ENCODE data around the gene ANTXR1. TPM values are rescaled to one million over a fixed set of nuclear protein-coding genes. Genes with fewer than 3 reads are reported as not detected.

The ANTXR1 gene
- total and polyA plus RNA-seq, 2 donors from 2014 or later = 7.0 to 42.6 TPM

GRCh38 chr2:69221512-69221911, 208.5 kb downstream of the ANTXR1 start:
- Histone ChIP-seq H3K36me3 (ENCODE audit: control insufficient read depth in 2 of 3, insufficient read depth in 3 of 3, low read length in 3 of 3) (no peaks in the 10 kb centered on the region), H3K4me1 (ENCODE audit: control insufficient read depth in 2 of 3, insufficient read depth in 2 of 3, low read depth in 1 of 3, low read length in 3 of 3) (peaks cover 0 to 10% (median 5%) of the 10 kb centered on the region in 3 donors), H3K9me3 (ENCODE audit: control insufficient read depth in 2 of 3, insufficient read depth in 1 of 3, low read length in 3 of 3) (no peaks in the 10 kb centered on the region), H3K27me3 (ENCODE audit: control insufficient read depth, insufficient read depth, low read length) (no peaks in the 10 kb centered on the region), H3K4me3 (ENCODE audit: low read length in 3 of 3) (no peak overlapping the region), H3K27ac (ENCODE audit: low read depth in 2 of 2, low read length in 2 of 2) (no peak overlapping the region), H3K9ac (ENCODE audit: low read length in 3 of 3) (no peak overlapping the region)
- intact Hi-C loops (cut with DNase I) = no loop called here
- no peak for DNase-seq
- no peak for TF ChIP-seq CTCF (IDR thresholded peaks at IDR 0.05; ENCODE audit: borderline replicate concordance, extremely low read depth, insufficient read depth)
- no peak for FAIRE-seq

GRCh38 chr2:69221960-69222751, 209.2 kb downstream of the ANTXR1 start:
- Histone ChIP-seq H3K4me1 (ENCODE audit: control insufficient read depth in 2 of 3, insufficient read depth in 2 of 3, low read depth in 1 of 3, low read length in 3 of 3) (peaks cover 0 to 9% (median 5%) of the 10 kb centered on the region in 3 donors), H3K9me3 (ENCODE audit: control insufficient read depth in 2 of 3, insufficient read depth in 1 of 3, low read length in 3 of 3) (no peaks in the 10 kb centered on the region), H3K27me3 (ENCODE audit: control insufficient read depth, insufficient read depth, low read length) (no peaks in the 10 kb centered on the region), H3K9ac (ENCODE audit: low read length in 3 of 3) (no peak overlapping the region), H3K27ac (ENCODE audit: low read depth in 2 of 2, low read length in 2 of 2) (peak overlapping the region in 1 of 2 donors; percentile 41), H3K36me3 (ENCODE audit: control insufficient read depth in 2 of 3, insufficient read depth in 3 of 3, low read length in 3 of 3) (no peaks in the 10 kb centered on the region), H3K4me3 (ENCODE audit: low read length in 3 of 3) (no peak overlapping the region)
- intact Hi-C loops (cut with DNase I) = no loop called here
- TF ChIP-seq CTCF (IDR thresholded peaks at IDR 0.05; ENCODE audit: borderline replicate concordance, extremely low read depth, insufficient read depth) = no peak
- FAIRE-seq = no peak
- DNase-seq = peak in 1 of 5 donors; percentile 53

GRCh38 chr2:69222953-69223658, 210.1 kb downstream of the ANTXR1 start:
- intact Hi-C loops (cut with DNase I) = no loop called here
- TF ChIP-seq CTCF (IDR thresholded peaks at IDR 0.05; ENCODE audit: borderline replicate concordance, extremely low read depth, insufficient read depth) = no peak

More at GRCh38 chr2:69222953-69223658, 210.1 kb downstream of the ANTXR1 start:
- Histone ChIP-seq H3K27me3 (ENCODE audit: control insufficient read depth, insufficient read depth, low read length) (no peaks in the 10 kb centered on the region), H3K36me3 (ENCODE audit: control insufficient read depth in 2 of 3, insufficient read depth in 3 of 3, low read length in 3 of 3) (no peaks in the 10 kb centered on the region), H3K9ac (ENCODE audit: low read length in 3 of 3) (no peak overlapping the region), H3K9me3 (ENCODE audit: control insufficient read depth in 2 of 3, insufficient read depth in 1 of 3, low read length in 3 of 3) (no peaks in the 10 kb centered on the region), H3K4me3 (ENCODE audit: low read length in 3 of 3) (no peak overlapping the region), H3K27ac (ENCODE audit: low read depth in 2 of 2, low read length in 2 of 2) (no peak overlapping the region), H3K4me1 (ENCODE audit: control insufficient read depth in 2 of 3, insufficient read depth in 2 of 3, low read depth in 1 of 3, low read length in 3 of 3) (peaks cover 0 to 8% (median 5%) of the 10 kb centered on the region in 3 donors)
- FAIRE-seq = no peak
- peak in 1 of 5 donors; percentile 83 for DNase-seq
